SU-DHL-6 (cell line): ENCODE results near the gene SHISAL1.

Source experiments
- H2AFZ ChIP-seq: fragments of 200-600 bp; sonication (generic); 2 replicates; pipeline ENCODE4 v1.6.1; 2014; ENCODE audit warnings: low read depth, mild to moderate bottlenecking, moderate library complexity, mixed read lengths, antibody characterized with exemption, low read length; ENCODE audit not compliant: severe bottlenecking
- H3F3A ChIP-seq: fragments of 200-600 bp; shearing (Covaris generic); 2 replicates; pipeline ENCODE4 v1.6.0; 2016; ENCODE audit warnings: antibody characterized with exemption, mild to moderate bottlenecking; ENCODE audit not compliant: insufficient read depth
- H3K27ac ChIP-seq: fragments of 200-600 bp; sonication (generic); 2 replicates; pipeline ENCODE4 v1.5.1; 2016; ENCODE audit warnings: low read depth, mild to moderate bottlenecking, low read length, moderate library complexity, mixed read lengths
- H3K27me3 ChIP-seq: fragments of 200-600 bp; sonication (generic), shearing (Covaris generic); 2 replicates; pipeline ENCODE4 v1.6.0; 2014; ENCODE audit warnings: mild to moderate bottlenecking, low read length
- H3K36me3 ChIP-seq: fragments of 200-600 bp; sonication (generic); 2 replicates; pipeline ENCODE4 v1.6.1; 2014; ENCODE audit warnings: mild to moderate bottlenecking, low read length, mixed read lengths
- H3K4me2 ChIP-seq: fragments of 300-600, 200-600 bp; shearing (Covaris generic), sonication (generic); 2 replicates; pipeline ENCODE4 v1.6.0; 2014; ENCODE audit warnings: low read length, low read depth, mild to moderate bottlenecking; ENCODE audit not compliant: poor library complexity, severe bottlenecking
- H3K4me3 ChIP-seq: fragments of 200-600 bp; sonication (generic); 2 replicates; pipeline ENCODE4 v1.5.1; 2014; ENCODE audit warnings: antibody characterized with exemption, low read length, mild to moderate bottlenecking, mixed read lengths; ENCODE audit not compliant: insufficient read depth, poor library complexity, severe bottlenecking
- H3K79me2 ChIP-seq: fragments of 200-600 bp; sonication (generic); 2 replicates; pipeline ENCODE4 v1.6.1; 2014; ENCODE audit warnings: mild to moderate bottlenecking, low read length, moderate library complexity; ENCODE audit not compliant: insufficient read depth
- H3K9ac ChIP-seq: fragments of 200-600 bp; sonication (generic); 2 replicates; pipeline ENCODE4 v1.7.0; 2014; ENCODE audit warnings: mild to moderate bottlenecking, low read length
- H3K9me2 ChIP-seq: fragments of 200-600 bp; sonication (generic); replicated peaks from 2 replicates; pipeline ENCODE4 v1.6.1; 2014; ENCODE audit warnings: low read length; ENCODE audit not compliant: insufficient read depth
- H3K9me3 ChIP-seq: fragments of 200-600 bp; sonication (generic); 2 replicates; pipeline ENCODE4 v1.6.1; 2014; ENCODE audit warnings: low read length, mixed read lengths; ENCODE audit not compliant: insufficient read depth
- H4K20me1 ChIP-seq: fragments of 200-600 bp; sonication (generic); 2 replicates; pipeline ENCODE4 v1.6.1; 2014; ENCODE audit warnings: low read depth, mild to moderate bottlenecking, antibody characterized with exemption, low read length, moderate library complexity, mixed read lengths
- EZH2phosphoT487 ChIP-seq: fragments of 200-600 bp; sonication (generic), shearing (Covaris generic); conservative IDR thresholded peaks from 2 replicates; pipeline ENCODE4 v1.6.1; 2018; ENCODE audit warnings: mild to moderate bottlenecking, antibody characterized with exemption, low read length, moderate library complexity, mixed read lengths
- TF ChIP-seq, protein P1 (sequence below): fragments of 200-600 bp; sonication (generic); IDR thresholded peaks from one replicate; pipeline ENCODE4 v1.5.1; 2017; ENCODE audit warnings: antibody characterized with exemption, mild to moderate bottlenecking, low read length, moderate library complexity; ENCODE audit not compliant: insufficient read depth, poor library complexity, severe bottlenecking

The SHISAL1 gene

DNA sequence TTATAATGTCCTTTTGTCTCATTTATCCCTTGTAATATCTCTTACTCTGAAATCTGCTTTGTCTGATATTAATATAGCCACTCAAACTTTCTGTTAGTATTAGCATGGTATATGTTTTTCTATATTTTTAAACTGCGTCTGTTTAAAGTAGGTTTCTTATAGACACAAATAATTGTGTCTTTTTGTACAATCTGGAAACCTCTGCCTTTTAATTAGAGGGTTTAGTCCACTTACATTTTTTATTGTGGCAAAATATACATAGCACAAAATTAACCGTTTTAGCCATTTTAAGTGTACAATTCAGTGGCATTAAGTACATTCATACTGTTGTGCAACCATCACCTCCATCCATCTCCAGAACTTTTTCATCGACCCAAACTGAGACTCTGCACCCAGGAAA, 103.4 kb downstream of the SHISAL1 start:
- Histone ChIP-seq H2AFZ (no peak overlapping the region), H3K27me3 (no peaks in the 10 kb centered on the region), H3K9me3 (no peaks in the 10 kb centered on the region), H3K4me2 (no peak overlapping the region), H3K4me3 (no peak overlapping the region), H3K27ac (no peak overlapping the region), H3K79me2 (no peaks in the 10 kb centered on the region), H3K9me2 (no peaks in the 10 kb centered on the region), H4K20me1 (no peaks in the 10 kb centered on the region), H3F3A (no peaks in the 10 kb centered on the region), H3K9ac (no peak overlapping the region), H3K36me3 (no peaks in the 10 kb centered on the region)
- TF ChIP-seq EZH2phosphoT487: no peak
- TF ChIP-seq, protein P1, sequence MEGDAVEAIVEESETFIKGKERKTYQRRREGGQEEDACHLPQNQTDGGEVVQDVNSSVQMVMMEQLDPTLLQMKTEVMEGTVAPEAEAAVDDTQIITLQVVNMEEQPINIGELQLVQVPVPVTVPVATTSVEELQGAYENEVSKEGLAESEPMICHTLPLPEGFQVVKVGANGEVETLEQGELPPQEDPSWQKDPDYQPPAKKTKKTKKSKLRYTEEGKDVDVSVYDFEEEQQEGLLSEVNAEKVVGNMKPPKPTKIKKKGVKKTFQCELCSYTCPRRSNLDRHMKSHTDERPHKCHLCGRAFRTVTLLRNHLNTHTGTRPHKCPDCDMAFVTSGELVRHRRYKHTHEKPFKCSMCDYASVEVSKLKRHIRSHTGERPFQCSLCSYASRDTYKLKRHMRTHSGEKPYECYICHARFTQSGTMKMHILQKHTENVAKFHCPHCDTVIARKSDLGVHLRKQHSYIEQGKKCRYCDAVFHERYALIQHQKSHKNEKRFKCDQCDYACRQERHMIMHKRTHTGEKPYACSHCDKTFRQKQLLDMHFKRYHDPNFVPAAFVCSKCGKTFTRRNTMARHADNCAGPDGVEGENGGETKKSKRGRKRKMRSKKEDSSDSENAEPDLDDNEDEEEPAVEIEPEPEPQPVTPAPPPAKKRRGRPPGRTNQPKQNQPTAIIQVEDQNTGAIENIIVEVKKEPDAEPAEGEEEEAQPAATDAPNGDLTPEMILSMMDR: no peak

DNA sequence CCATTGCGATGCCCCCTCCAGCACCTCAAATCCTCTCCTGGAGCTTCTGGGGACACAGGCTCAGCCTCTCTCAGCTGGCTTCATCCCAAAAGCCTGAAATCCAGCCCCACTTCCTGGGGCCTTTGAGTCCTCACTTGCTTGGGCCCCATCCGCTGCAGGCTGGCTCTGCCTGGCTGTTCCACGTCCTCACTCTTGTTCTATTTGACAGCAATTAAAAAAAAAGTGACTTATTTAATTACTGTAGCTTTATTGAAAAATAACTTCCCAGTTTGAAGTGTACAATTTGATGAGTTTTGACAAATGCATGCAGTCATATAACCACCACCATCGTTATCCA, 104.8 kb downstream of the SHISAL1 start:
- TF ChIP-seq, protein P1: no peak
- no peak for TF ChIP-seq EZH2phosphoT487
- no peak overlapping the region for H3K4me3 ChIP-seq
- H4K20me1 ChIP-seq: no peaks in the 10 kb centered on the region
- H2AFZ ChIP-seq: no peak overlapping the region
- H3K4me2 ChIP-seq: no peak overlapping the region
- H3K27ac ChIP-seq: no peak overlapping the region
- H3K9ac ChIP-seq: no peak overlapping the region
- H3K27me3 ChIP-seq: no peaks in the 10 kb centered on the region
- no peaks in the 10 kb centered on the region for H3F3A ChIP-seq
- no peaks in the 10 kb centered on the region for H3K9me3 ChIP-seq
- no peaks in the 10 kb centered on the region for H3K9me2 ChIP-seq
- no peaks in the 10 kb centered on the region for H3K79me2 ChIP-seq
- no peaks in the 10 kb centered on the region for H3K36me3 ChIP-seq

DNA sequence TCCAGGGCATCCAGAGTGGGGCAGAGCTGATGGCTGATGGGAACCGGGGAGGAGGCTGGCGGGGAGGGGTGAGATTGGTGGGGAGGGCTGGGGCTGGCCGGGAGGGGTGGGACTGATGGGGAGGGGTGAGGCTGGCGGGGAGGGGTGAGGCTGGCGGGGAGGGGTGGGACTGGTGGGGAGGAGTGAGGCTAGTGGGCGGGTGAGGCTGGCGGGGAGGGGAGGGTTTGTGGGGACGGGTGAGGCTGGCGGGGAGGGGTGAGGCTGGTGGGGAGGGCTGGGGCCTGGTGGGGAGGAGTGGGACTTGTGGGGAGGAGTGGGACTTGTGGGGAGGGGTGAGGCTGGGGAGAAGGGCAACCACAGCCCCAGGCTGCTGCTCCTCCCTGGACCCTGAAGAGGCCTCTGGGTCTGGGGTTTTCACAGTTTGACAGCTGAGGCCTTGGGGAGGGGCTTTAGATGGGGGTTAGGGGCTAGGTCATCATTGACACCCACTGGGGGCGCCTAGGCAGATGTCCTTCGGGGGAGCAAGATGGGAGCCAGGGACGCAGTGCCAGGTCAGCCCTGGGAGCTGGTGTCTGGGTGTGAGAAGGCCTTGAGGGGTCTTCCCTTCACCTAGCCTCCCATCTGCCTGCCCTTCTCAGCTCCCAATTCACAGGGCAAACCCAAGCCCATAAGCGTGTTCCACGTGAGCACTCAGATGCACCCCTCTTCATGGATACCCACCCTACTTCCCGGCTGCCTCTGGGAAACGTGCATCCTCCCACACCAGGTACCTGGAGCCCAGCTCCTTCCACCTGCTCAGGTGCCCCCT, 105.4 kb downstream of the SHISAL1 start:
- H4K20me1 ChIP-seq: no peaks in the 10 kb centered on the region
- no peak overlapping the region for H3K27ac ChIP-seq
- H3K9me3 ChIP-seq: no peaks in the 10 kb centered on the region
- H3K27me3 ChIP-seq: no peaks in the 10 kb centered on the region
- no peak overlapping the region for H3K9ac ChIP-seq
- H2AFZ ChIP-seq: no peak overlapping the region
- TF ChIP-seq EZH2phosphoT487: no peak
- TF ChIP-seq, protein P1: no peak
- no peaks in the 10 kb centered on the region for H3K36me3 ChIP-seq
- no peaks in the 10 kb centered on the region for H3F3A ChIP-seq
- H3K9me2 ChIP-seq: no peaks in the 10 kb centered on the region
- no peak overlapping the region for H3K4me2 ChIP-seq
- no peaks in the 10 kb centered on the region for H3K79me2 ChIP-seq
- H3K4me3 ChIP-seq: no peak overlapping the region
